HG03139 (cell line): ENCODE data around the gene ECEL1.
"Not testable (repeated sequence)": the region's sequence is repeated elsewhere in the genome, so short reads cannot be mapped to it uniquely, and the experiment has no call there.

Source experiments
- ATAC-seq: cut with Tn5 transposase; IDR thresholded peaks from one replicate; pipeline ENCODE4 v1.9.1; 2021; ENCODE audit not compliant: unreplicated experiment

The ECEL1 gene

GRCh38 chr2:232487385-232488096 is at the start of gene ECEL1:
Gene ECEL1, minus strand, starts transcription at chr2:232487834. Its CDS starts 1,181 bp downstream, at chr2:232486653.
- no peak for ATAC-seq

- no peak for ATAC-seq
These were observed 49.4 kb upstream of the ECEL1 start for GRCh38 chr2:232537079-232537478.

- ATAC-seq: no peak
These were observed 48.3 kb upstream of the ECEL1 start for GRCh38 chr2:232535761-232536530.

- no peak for ATAC-seq
These were observed 47.5 kb upstream of the ECEL1 start for GRCh38 chr2:232534940-232535651.

GRCh38 chr2:232533944-232534710 is 46.5 kb upstream of the ECEL1 start:
- ATAC-seq: no peak

GRCh38 chr2:232532821-232533220 is 45.2 kb upstream of the ECEL1 start:
- ATAC-seq: not testable (repeated sequence)

GRCh38 chr2:232532419-232532818 is 44.8 kb upstream of the ECEL1 start:
- ATAC-seq: no peak

GRCh38 chr2:232530626-232531260 is 43.1 kb upstream of the ECEL1 start:
- no peak for ATAC-seq

GRCh38 chr2:232529806-232530547 is 42.3 kb upstream of the ECEL1 start:
- ATAC-seq: no peak

- ATAC-seq: no peak
These were observed 41.3 kb upstream of the ECEL1 start for GRCh38 chr2:232528746-232529460.

GRCh38 chr2:232527905-232528470 is 40.4 kb upstream of the ECEL1 start:
- ATAC-seq: no peak

- ATAC-seq: no peak
These were observed 38.8 kb upstream of the ECEL1 start for GRCh38 chr2:232526372-232526941.

- no peak for ATAC-seq
These were observed 38.2 kb upstream of the ECEL1 start, which contains the start of gene CHRND for GRCh38 chr2:232525791-232526371. Gene CHRND, plus strand, starts transcription at chr2:232526160. Its CDS starts 56 bp downstream, at chr2:232526216.

GRCh38 chr2:232525199-232525598 is 37.6 kb upstream of the ECEL1 start:
- ATAC-seq: no peak

GRCh38 chr2:232524771-232525170 is 37.1 kb upstream of the ECEL1 start:
- ATAC-seq: no peak

- no peak for ATAC-seq
These were observed 36.3 kb upstream of the ECEL1 start for GRCh38 chr2:232523682-232524597.

GRCh38 chr2:232523402-232523681 is 35.7 kb upstream of the ECEL1 start:
- no peak for ATAC-seq
